ENCODE measurements around the gene PEX6.

Gene PEX6

GRCh38 chr6:42984001-42984923, 5.3 kb upstream of the PEX6 start, which contains the start of gene PPP2R5D:
TSS of gene PPP2R5D (plus strand) at chr6:42984570. CDS start at chr6:42984678, 108 bp downstream.
- H3K4me3 ChIP-seq (ENCODE audit: low read depth, low read length): peak within 1 kb of the TSS; percentile 72
- TF ChIP-seq MAX (IDR thresholded peaks at IDR 0.05; ENCODE audit: low read depth, low read length): no peak
- peak; percentile 93 for TF ChIP-seq POLR2A (IDR thresholded peaks at IDR 0.05; ENCODE audit: extremely low read depth, insufficient read length)
- no peak for TF ChIP-seq CTCF (IDR thresholded peaks at IDR 0.05; ENCODE audit: low read depth, low read length)
- peak; percentile 20; the same call in 1 of the 2 replicates for TF ChIP-seq MYC (IDR thresholded peaks at IDR 0.05; ENCODE audit: low read depth, low read length)
- DNase-seq (ENCODE audit: low read depth): peak; percentile 99

- TF ChIP-seq CTCF (IDR thresholded peaks at IDR 0.05; ENCODE audit: low read depth, low read length) (no peak), POLR2A (IDR thresholded peaks at IDR 0.05; ENCODE audit: extremely low read depth, insufficient read length) (no peak), MYC (IDR thresholded peaks at IDR 0.05; ENCODE audit: low read depth, low read length) (no peak), MAX (IDR thresholded peaks at IDR 0.05; ENCODE audit: low read depth, low read length) (no peak)
- no peak overlapping the region for H3K4me3 ChIP-seq (ENCODE audit: low read depth, low read length)
- no peak for DNase-seq (ENCODE audit: low read depth)
Measured at GRCh38 chr6:42981836-42982235, 2.9 kb upstream of the PEX6 start.

GRCh38 chr6:42979523-42980177, 669 bp upstream of the PEX6 start:
- DNase-seq (ENCODE audit: low read depth): no peak
- peak overlapping the region; percentile 88 for H3K4me3 ChIP-seq (ENCODE audit: low read depth, low read length)
- TF ChIP-seq CTCF (IDR thresholded peaks at IDR 0.05; ENCODE audit: low read depth, low read length) (no peak), MAX (IDR thresholded peaks at IDR 0.05; ENCODE audit: low read depth, low read length) (no peak), POLR2A (IDR thresholded peaks at IDR 0.05; ENCODE audit: extremely low read depth, insufficient read length) (no peak), MYC (IDR thresholded peaks at IDR 0.05; ENCODE audit: low read depth, low read length) (no peak)

GRCh38 chr6:42978487-42978838, 518 bp downstream of the PEX6 start:
- peak; percentile 53 for DNase-seq (ENCODE audit: low read depth)
- peak overlapping the region; percentile 88 for H3K4me3 ChIP-seq (ENCODE audit: low read depth, low read length)
- no peak for TF ChIP-seq POLR2A (IDR thresholded peaks at IDR 0.05; ENCODE audit: extremely low read depth, insufficient read length)
- no peak for TF ChIP-seq MAX (IDR thresholded peaks at IDR 0.05; ENCODE audit: low read depth, low read length)
- TF ChIP-seq CTCF (IDR thresholded peaks at IDR 0.05; ENCODE audit: low read depth, low read length): no peak
- TF ChIP-seq MYC (IDR thresholded peaks at IDR 0.05; ENCODE audit: low read depth, low read length): no peak

- TF ChIP-seq POLR2A (IDR thresholded peaks at IDR 0.05; ENCODE audit: extremely low read depth, insufficient read length) (no peak), CTCF (IDR thresholded peaks at IDR 0.05; ENCODE audit: low read depth, low read length) (no peak)
- no peak for DNase-seq (ENCODE audit: low read depth)
- H3K4me3 ChIP-seq (ENCODE audit: low read depth, low read length): no peak overlapping the region
Measured at GRCh38 chr6:42974919-42975505, 4.0 kb downstream of the PEX6 start.

All from NB4 (cell line).